ENCODE results near the gene ECHS1. TPM values are rescaled to one million over a fixed set of nuclear protein-coding genes. Genes with fewer than 3 reads are reported as not detected.
"Not testable (repeated sequence)": the region's sequence is repeated elsewhere in the genome, so short reads cannot be mapped to it uniquely, and the experiment has no call there.

Gene ECHS1
- total RNA-seq, 1 experiment from 2014 or later: 120 TPM

GRCh38 chr10:133326745-133327650 lies 46.2 kb downstream of the ECHS1 start:
- Histone ChIP-seq H3K9me3 (no peaks in the 10 kb centered on the region), H3K36me3 (no peaks in the 10 kb centered on the region), H3K4me3 (no peak overlapping the region), H3K27me3 (peaks cover 24% of the 10 kb centered on the region)
- peak; percentile 49 for DNase-seq

DNA sequence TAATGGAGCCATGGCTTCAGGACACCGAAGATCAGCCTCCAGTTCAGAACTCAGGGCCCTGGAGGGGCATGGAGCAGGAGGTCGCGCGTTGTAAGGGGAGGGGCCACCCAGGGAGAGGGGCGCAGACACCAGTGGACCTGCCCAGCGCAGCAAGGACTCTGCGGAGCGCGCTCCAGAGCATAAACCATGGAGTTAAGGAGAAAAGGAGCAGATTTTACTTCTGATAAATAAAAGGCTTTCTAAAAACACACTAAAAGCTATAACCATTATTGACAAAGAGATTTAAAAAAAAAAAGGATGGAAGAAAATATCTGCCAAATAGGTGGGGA lies 47.0 kb downstream of the ECHS1 start:
- Histone ChIP-seq H3K36me3 (no peaks in the 10 kb centered on the region), H3K4me3 (no peak overlapping the region), H3K9me3 (no peaks in the 10 kb centered on the region), H3K27me3 (peaks cover 16% of the 10 kb centered on the region)
- no peak for DNase-seq

DNA sequence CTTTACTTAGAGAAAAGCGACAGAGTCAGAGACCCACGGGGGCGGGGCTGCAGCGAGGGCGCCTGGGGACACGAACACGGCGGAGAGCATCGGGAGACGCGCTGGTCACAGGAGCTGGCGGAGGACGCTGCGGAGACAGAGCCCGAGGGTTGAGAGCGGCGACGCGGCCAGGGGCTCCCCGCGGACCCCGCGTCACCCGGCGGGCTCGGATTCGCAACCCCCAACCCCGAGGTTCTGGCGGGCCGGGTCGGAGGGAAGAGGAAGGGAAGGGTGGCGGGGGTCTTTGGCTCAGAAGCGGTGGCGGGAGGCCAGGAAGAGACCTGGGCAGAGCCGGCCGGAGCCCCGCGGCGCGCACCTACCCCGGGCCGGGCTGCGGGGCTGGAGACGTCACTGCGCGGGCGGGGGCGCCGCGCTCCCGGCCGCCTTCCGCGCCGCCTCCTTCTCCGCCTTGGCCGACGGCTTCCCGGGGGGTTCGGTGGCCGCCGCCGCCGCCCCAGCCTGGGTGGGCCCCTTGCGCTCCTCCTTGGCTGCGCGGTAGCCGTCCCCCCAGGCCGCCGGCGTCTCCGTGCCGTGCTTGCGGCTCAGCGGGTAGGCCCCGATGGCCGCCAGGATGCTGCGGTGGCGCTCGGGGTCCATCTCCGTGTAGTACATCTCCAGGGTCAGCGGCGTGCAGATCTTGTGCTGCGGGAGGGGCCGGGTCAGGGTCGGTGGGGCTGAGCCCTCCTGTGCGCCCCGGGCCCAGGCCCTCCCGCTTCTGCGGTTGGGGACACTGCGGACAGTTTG lies 47.5 kb downstream of the ECHS1 start:
- Histone ChIP-seq H3K27me3 (peaks cover 11% of the 10 kb centered on the region), H3K9me3 (peaks cover 4% of the 10 kb centered on the region), H3K4me3 (no peak overlapping the region), H3K36me3 (no peaks in the 10 kb centered on the region)
- no peak for DNase-seq

DNA sequence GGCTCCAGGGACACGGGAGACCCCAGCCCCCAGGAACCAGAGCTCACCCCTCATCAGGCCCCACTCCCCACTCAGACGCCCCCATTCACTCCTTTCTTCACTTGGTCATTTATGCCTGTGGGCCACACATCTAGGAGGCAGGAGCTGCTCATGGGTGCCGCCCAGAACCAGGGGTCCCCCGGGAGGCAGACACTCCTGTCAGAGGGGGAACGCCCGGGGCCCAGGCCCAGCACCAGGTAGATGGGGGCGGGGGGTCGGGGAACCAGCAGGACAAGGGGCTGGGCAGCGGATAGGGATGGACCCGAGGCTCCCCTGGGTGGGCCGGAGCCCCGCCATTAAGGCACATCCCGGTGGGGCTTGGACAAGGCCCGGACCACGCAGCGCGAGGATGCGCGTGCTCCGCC lies 48.3 kb downstream of the ECHS1 start:
- Histone ChIP-seq H3K36me3 (no peaks in the 10 kb centered on the region), H3K9me3 (peaks cover 4% of the 10 kb centered on the region), H3K27me3 (peaks cover 11% of the 10 kb centered on the region), H3K4me3 (no peak overlapping the region)
- DNase-seq: no peak

DNA sequence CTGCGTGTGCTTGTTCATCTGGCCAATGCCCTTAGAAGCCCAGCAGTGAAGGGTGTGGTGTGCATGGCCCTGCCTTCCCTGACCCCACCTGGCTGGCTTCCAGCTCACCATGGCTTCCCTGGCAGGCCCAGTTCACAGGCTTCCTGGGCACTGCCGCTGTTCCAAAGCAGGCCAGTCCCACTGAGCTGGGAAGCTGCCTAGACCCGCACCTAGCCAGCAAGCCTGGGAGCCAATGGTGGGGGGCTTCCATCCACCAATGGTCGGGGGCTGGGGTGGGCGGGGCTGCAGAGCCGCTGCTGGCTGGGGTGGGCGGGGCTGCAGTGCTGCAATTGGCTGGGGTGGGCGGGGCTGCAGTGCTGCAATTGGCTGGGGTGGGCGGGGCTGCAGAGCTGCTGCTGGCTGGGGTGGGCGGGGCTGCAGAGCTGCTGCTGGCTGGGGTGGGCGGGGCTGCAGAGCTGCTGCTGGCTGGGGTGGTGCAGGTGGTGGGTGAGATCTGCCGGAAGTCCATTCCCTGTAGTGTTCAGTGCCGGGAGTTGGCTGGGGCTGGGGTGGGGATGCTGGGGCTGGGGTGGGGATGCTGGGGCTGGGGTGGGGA lies 48.9 kb downstream of the ECHS1 start:
- peak; percentile 72 for DNase-seq
- Histone ChIP-seq H3K36me3 (no peaks in the 10 kb centered on the region), H3K4me3 (no peak overlapping the region), H3K9me3 (peaks cover 4% of the 10 kb centered on the region), H3K27me3 (peaks cover 11% of the 10 kb centered on the region)

DNA sequence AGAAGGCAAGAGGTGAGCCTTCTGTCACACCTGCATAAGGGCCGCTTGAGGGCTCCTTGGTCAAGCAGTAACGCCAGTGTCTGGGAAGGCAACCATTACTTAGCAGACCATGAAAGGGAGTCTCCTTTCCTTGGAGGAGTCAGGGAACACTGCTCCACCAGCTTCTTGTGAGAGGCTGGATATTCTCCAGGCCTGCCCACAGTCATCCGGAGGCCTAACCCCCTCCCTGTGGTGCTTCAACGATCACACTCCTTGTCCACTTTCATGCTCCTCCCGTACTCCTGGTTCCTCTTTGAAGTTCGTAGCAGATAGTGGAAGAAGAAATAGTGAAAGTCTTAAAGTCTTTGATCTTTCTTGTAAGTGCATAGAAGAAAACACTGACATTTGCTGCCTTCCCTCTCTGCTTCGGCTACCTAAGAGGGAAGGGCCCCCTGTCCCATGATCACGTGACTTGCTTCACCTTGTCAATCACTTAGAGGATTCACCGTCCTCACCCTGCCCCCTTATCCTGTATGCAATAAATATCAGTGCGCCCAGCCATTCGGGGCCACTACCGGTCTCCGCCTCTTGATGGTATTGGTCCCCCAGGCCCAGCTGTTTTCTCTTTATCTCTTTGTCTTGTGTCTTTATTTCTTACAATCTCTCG lies 51.0 kb downstream of the ECHS1 start:
- H3K9me3 ChIP-seq, H3K4me3 ChIP-seq, H3K36me3 ChIP-seq, DNase-seq: not testable (repeated sequence)
- H3K27me3 ChIP-seq: peaks cover 11% of the 10 kb centered on the region

- not testable (repeated sequence) for H3K9me3 ChIP-seq, H3K36me3 ChIP-seq, DNase-seq, H3K27me3 ChIP-seq, H3K4me3 ChIP-seq
These were observed 52.2 kb downstream of the ECHS1 start for GRCh38 chr10:133320852-133321422.

DNA sequence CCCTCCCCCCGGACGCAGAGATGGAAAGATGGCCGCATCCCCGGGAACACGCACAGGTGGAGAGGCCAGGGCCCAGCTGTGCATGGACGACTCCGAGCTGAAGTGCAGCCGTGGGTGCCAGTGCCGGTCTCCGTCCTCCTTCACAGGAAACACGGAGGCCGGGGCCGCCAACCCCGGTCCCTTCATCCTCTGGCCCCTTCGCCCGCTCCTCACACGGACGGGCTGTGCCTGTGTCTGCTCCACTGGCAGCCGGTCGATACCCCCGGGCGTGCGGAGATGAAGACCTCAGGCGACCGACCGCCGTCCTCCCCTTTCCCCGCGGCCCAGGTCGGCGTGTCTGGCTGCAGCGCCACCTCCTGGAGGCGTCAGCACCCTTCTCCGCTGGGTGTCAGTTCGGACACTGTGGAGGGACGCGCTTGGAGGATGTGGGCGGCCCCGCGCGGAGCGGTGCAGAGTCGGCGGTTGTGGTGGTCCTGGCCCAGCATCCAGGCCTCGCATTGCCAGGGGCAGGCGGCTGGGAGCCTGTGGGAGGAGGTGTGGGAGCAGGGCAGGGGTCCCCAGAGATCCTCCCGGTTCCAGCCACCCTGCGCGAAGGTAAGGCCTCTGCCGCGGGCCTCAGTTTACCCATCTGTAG lies 54.5 kb downstream of the ECHS1 start:
- H3K36me3 ChIP-seq: no peaks in the 10 kb centered on the region

DNA sequence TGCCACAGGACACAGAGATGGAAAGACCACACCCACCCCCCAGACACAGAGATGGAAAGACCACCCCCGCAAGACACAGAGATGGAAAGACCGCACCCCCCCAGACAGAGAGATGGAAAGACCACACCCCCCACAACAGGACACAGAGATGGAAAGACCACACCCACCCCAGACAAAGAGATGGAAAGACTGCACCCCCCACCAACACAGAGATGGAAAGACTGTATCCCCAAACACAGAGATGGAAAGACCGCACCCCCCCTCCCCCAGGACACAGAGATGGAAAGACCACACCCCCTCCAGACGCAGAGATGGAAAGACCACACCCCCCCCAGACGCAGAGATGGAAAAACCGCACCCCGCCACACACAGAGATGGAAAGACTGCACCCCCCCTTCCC lies 56.4 kb downstream of the ECHS1 start:
- Histone ChIP-seq H3K27me3 (no peaks in the 10 kb centered on the region), H3K9me3 (peaks cover 4% of the 10 kb centered on the region), H3K36me3 (no peaks in the 10 kb centered on the region; the same call in 1 of the 2 replicates), H3K4me3 (no peak overlapping the region)
- DNase-seq: no peak

More for the DNA sequence above, 54.5 kb downstream of the ECHS1 start:
- peak; percentile 65 for DNase-seq
- no peaks in the 10 kb centered on the region for H3K27me3 ChIP-seq
- H3K4me3 ChIP-seq: peak overlapping the region; percentile 39
- peaks cover 4% of the 10 kb centered on the region for H3K9me3 ChIP-seq

DNA sequence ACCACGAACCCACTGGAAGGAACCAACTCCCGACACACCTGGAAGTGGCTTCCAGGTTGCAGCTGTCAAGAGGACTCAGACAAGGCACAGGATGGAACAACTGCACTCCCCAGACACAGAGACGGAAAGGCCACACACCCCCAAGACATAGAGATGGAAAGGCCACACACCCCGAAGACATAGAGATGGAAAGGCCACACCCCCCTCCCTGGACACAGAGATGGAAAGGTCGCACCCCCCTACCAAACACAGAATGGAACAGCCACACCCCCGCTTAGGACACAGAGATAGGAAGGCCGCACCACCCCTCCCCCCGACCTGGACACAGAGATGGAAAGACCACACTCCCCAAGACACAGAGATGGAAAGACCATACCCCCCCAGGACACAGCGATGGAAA lies 56.9 kb downstream of the ECHS1 start:
- no peaks in the 10 kb centered on the region; the same call in none of the 2 replicates for H3K36me3 ChIP-seq
- no peak overlapping the region for H3K4me3 ChIP-seq
- H3K27me3 ChIP-seq: no peaks in the 10 kb centered on the region
- no peak for DNase-seq
- H3K9me3 ChIP-seq: peaks cover 4% of the 10 kb centered on the region

- peaks cover 2% of the 10 kb centered on the region for H3K9me3 ChIP-seq
- DNase-seq: no peak
- no peaks in the 10 kb centered on the region for H3K27me3 ChIP-seq
- H3K36me3 ChIP-seq: no peaks in the 10 kb centered on the region; the same call in none of the 2 replicates
- no peak overlapping the region for H3K4me3 ChIP-seq
These were observed 57.3 kb downstream of the ECHS1 start for GRCh38 chr10:133315847-133316246.

GRCh38 chr10:133314911-133315310 lies 58.2 kb downstream of the ECHS1 start:
- no peaks in the 10 kb centered on the region for H3K27me3 ChIP-seq
- peaks cover 4% of the 10 kb centered on the region for H3K36me3 ChIP-seq
- no peak for DNase-seq

DNA sequence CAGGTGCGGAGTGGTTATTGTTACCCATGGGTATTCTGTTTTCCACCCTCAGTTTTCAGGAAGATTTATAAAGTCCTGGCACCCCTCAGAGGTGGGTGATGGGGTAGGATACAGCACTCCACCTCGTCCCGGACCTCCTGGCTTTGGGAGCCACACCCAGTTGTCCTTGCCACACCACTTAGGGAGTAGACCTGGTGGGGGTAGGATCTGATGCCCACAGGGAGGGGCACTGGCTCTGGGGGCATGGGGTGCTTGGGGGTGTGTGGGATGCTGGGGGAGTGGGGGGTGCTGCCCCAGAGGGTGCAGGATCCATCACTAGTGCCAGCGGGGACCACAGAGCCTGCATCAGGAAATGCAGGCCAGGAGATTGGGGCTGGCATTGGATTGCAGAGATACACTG lies 60.0 kb downstream of the ECHS1 start:
- Histone ChIP-seq H3K27me3 (no peaks in the 10 kb centered on the region), H3K36me3 (peaks cover 11% of the 10 kb centered on the region), H3K4me3 (no peak overlapping the region), H3K9me3 (no peaks in the 10 kb centered on the region; the same call in 1 of the 2 replicates)
- DNase-seq: no peak

More at GRCh38 chr10:133314911-133315310, 58.2 kb downstream of the ECHS1 start:
- Histone ChIP-seq H3K4me3 (no peak overlapping the region), H3K9me3 (no peaks in the 10 kb centered on the region; the same call in 1 of the 2 replicates)

DNA sequence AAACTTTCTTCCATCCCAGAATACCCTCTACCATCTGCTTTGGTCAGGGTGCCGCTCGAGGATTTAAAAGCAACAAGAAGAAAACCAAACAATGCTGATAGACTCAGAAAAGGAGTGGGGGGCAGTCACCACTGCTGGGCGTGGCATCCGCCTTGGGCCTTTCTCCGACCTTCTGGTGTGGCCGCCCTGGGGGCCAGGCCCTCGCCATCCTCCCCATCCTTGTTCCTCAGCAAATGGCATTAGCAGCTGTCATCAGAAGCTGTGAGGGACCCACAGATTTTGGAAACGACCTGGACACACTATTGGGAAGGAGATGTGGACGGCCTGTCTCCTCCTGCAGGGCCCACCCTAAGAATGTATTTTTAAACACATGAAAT lies 60.4 kb downstream of the ECHS1 start:
- no peak for DNase-seq
- Histone ChIP-seq H3K27me3 (no peaks in the 10 kb centered on the region), H3K36me3 (peaks cover 11% of the 10 kb centered on the region), H3K9me3 (no peaks in the 10 kb centered on the region; the same call in 1 of the 2 replicates), H3K4me3 (no peak overlapping the region)

Measured in MG63 (cell line).